ENCODE measurements around the gene H1-8.

Gene H1-8

GRCh38 chr3:129595544-129596193 is 52.7 kb downstream of the H1-8 start:
- FAIRE-seq, result no peak

GRCh38 chr3:129596194-129597086 is 53.5 kb downstream of the H1-8 start:
- FAIRE-seq, result no peak

- no peak for FAIRE-seq
These were observed 54.4 kb downstream of the H1-8 start for GRCh38 chr3:129597087-129597999.

- no peak for FAIRE-seq
These were observed 55.0 kb downstream of the H1-8 start for GRCh38 chr3:129598000-129598381.

- FAIRE-seq, result no peak
These were observed 55.5 kb downstream of the H1-8 start for GRCh38 chr3:129598484-129598883.

GRCh38 chr3:129599073-129599472 is 56.1 kb downstream of the H1-8 start:
- no peak for FAIRE-seq

GRCh38 chr3:129599607-129600006 is 56.6 kb downstream of the H1-8 start:
- FAIRE-seq, result no peak

GRCh38 chr3:129600348-129600747 is 57.4 kb downstream of the H1-8 start:
- no peak for FAIRE-seq
